HS-5 (cell line): ENCODE results near the gene NEDD8.
A peak's percentile ranks its signal among the peaks of the same experiment; 100 is the strongest.

Experiments used
- DNase-seq: peaks from one replicate; pipeline ENCODE4 v3.0.0-alpha.2; 2012; ENCODE audit warnings: low read depth

The NEDD8 gene

GRCh38 chr14:24196071-24197055 lies 35.8 kb downstream of the NEDD8 start:
- no peak for DNase-seq

DNA sequence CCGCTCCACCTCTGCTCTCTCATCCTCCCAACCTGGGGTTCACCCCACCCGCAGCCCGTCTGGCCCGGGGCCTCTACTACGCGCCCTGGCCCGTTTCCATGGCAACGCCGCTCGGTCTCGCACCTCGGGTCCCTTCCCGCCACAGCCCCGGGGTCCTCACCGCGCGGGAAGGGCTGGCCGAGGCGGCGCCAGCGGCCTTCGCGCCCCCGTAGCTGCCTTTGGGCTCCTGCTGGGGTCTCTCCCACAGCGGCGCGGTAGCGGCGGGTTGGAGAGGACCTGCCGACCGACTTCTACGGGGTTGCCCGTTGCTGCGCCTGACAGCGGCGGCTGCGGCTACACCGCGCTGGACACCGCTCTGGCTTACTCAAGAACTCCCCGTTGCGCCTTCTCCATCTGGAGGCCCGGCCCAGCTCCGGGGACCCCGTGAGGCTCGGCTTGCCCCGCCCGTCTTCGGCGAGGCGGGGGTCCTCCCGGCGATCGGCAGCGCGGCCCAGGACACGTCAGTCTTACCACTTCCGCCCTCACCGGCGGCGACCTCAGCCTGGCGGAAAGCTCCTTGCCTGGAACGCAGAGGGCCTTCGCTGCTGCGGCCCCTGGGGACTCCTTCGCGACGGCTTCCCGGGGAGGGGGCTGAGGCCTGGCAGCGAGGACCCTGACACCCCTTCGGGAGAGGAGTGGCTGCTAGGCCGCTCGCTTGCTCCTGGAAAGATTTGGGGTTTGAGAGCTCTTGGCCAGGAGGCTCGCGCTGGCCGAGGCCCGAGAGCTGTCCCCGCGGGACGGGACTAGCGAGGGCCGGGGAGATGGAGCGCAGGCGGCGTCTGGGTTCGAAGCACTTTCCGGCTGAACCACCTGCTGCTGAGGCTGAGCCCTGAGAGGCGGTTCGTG lies 36.7 kb downstream of the NEDD8 start, which contains the start of gene TM9SF1:
Gene TM9SF1 (minus strand): TSS at position 256 of the 885 bp plus-strand sequence. CDS start 422 bp downstream, outside the sequence.
- DNase-seq = peak; percentile 46

GRCh38 chr14:24194873-24195185 lies 37.3 kb downstream of the NEDD8 start:
- no peak for DNase-seq

DNA sequence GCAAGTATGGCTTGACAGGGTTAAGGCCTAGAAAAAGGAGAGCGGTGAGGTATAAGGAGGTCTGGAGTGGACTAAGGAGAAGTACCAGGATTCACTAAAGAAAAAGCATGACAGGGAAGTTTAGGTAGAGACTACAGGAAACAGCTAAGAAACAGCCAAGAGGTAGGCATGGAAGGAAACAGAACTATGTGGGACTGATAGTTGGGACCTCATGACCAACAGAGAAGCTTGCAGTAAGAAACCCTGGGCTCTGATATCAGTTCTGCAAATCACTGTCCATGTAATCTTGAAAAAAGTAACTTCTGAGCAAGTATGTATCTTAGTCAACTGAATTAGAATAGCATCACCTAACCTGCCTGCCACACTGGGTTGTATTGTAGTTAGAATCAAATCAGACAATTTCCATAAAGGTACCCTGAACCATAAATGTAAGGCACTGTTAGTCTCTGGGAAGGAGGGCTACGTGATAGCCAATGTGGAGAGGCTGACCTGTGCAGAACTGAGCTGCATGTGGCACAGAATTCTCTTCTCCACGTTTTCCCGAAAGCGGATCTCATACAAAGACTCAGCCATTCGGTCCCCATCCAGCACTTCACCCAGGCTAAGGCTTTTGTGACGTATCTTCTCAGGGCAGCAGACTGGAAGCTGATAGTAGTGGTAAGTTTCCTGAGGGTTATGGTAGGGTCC lies 37.8 kb downstream of the NEDD8 start:
- no peak for DNase-seq

DNA sequence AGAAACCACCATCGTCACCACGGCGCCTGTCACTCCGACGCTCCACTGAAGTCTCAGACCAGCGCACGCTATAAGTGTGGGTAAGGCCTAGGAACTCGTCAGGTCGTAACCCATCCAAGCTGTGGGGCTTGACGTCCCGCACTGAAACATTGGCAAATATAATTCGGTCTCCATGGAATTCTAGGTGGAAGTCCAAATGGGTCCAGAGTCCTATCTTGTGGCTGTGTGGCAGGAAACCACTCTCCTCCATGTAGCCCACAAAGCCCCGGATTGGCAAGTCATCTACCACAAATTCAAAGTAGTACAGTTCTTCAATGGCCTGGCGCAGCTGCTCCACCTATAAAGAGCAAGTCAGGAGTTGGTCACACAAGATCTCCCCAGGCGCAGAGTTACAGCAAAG lies 39.2 kb downstream of the NEDD8 start:
- no peak for DNase-seq

DNA sequence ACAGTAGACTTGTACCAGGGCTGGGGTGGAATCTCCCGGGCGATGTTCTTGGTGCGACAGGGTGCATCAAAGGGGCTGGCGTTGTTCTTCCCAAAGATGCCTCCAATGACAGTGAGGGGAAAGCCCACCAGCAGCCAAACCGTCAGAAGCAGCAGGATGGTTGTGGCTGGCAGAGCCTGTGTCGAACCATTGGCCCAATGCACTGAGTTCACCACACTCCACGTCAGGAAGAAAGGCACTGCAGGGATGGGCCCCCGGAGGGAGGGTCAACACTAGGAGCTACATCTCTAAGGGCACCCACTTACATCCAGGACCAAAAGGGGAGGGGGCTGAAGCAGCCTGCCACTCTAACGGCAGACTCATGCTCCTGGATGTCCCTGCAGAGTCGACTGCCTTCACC lies 41.8 kb downstream of the NEDD8 start:
- DNase-seq = no peak

GRCh38 chr14:24189460-24189859 lies 42.7 kb downstream of the NEDD8 start:
- no peak for DNase-seq

- DNase-seq = no peak
Observed at GRCh38 chr14:24189059-24189375, 43.1 kb downstream of the NEDD8 start.

GRCh38 chr14:24188251-24189058 lies 43.7 kb downstream of the NEDD8 start, which contains the start of gene IPO4:
Gene IPO4 (minus strand): TSS chr14:24188816. CDS start chr14:24188787, 29 bp downstream.
- DNase-seq = peak; percentile 81

DNA sequence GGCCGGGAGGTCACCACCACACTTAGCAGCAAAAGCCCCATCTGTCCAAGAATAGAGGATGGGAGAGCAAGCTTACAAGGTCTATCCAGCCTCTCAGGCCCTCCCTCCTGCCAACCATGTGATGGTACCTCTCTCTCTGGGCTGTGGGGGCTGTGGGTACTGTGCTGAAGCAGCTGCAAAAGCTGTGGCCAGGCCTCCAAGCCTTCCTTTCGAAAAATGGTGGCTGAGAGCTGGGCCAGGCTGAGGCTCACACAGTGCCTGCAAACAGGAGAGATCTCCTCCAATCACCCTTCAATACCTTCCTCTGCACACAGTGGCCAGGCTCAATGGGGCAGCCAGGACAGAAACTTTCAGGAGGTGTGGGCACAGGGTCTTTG lies 44.6 kb downstream of the NEDD8 start:
- no peak for DNase-seq

DNA sequence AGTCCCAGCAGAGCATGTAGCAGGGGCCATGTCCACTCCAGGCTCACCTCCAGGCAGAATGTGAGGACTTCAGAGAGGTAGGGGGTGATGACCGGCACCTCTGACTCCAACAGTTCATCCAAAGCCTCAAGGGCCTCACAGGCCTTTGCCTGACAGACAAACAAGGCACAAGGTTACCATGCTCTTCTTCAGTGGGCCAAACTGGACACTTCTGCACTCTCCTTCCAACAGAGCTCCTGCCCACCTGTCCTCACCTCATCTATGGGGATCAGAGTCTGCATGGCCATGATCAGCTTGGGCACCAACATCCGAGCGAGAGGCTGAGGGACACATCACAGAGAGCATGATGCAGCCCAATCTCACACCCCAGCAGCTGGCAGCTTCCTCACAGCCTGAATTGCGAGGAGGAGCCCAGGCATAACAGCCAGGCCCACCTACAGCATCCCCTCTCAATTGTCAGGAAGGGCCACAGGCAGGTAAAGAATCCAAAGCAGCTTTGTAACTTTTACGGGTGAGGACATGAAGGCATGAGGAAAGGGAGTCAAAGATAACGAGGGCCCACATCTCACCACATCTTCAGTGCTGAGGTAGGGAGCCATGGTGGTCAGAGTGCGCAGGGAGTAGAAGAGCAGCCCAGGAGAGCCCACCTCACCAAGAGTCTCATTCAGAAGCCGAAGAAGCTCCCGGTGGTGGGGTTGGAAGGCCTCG lies 45.2 kb downstream of the NEDD8 start:
- DNase-seq = no peak

GRCh38 chr14:24185741-24186140 lies 46.4 kb downstream of the NEDD8 start:
- DNase-seq = no peak

DNA sequence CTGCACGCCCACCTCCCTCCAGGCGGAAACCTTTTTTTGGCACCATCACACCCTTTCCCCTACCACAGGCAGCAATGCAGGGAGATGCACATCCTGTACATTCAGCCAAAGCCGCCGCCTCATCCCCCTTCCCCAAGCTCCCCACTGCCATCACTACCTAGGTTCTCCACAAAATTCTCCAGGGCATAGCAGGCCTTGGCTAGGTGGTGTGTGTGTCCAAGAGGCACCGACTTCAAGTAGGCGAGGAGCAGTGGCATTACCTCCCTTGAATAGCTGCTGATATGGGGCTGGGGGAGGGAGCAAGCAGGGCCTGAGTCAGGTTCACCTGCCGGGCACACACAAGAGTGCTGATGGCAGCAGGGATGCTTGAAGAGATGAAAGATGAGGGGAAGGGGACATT lies 47.1 kb downstream of the NEDD8 start:
- no peak for DNase-seq

DNA sequence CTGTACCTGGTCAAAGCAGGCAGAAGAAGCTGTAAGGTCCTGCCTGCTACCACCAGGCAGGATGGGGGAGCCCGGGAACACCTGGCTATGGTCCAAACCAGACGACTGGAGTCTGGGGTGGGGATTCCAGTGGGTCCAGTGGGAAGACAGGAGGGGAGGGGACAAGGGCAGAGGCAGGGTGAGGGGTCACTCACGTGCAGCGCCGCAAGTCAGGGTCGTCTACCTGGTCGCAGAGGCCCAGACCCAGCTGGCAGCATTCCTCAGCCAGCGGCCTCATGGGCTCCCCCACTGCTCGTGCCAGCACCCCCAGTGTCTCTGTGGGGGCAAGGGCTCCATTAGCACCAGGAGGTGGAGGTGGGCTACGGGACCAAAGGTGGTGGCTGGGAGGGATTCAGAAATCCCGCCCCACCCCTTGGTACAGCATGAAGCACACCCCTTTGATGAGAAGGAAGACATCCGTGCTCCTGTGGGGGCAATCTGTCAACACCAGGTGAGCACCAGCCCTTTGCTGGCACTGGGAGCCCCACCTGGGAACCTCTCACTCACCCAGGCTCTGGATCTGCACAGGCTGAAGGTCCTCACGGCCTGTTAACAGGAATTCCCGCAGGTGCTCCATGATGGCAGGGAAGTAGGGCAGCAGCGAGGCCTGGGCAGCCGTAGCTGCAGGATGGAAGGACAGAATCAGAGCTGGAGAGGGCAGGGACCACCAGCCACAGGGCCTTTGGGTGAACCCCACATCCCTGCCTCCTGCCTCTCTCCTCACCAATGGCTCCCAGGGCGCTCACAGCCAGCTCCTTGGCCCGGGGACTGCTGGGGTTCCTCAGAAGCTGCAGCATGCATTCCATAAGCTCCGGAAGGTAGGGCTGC lies 47.8 kb downstream of the NEDD8 start:
- DNase-seq = no peak

DNA sequence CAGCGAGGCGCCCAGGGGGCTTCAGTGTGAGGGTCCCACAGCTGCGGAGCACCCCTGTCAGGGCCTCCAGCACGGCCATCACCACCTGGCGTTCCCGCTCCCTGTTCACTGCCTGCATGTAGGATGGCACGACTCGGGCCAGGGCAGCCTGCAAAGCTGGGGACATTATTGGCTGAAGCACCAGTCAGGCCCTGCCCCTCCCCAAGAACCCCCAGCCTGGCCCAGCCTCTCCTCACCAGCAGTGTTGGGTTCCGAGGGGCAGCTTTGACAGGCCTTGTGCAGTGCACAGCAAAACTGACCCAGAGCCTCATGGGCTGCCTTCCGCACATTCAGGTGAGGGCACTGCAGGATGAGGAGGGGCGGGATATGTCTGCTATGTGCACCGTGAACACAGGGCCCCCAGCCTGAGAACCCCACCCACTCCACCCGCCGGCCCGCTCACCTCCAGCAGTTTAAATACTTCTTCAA lies 49.1 kb downstream of the NEDD8 start:
- DNase-seq = no peak

- DNase-seq = no peak
Observed at GRCh38 chr14:24182110-24182882, 49.9 kb downstream of the NEDD8 start.

- no peak for DNase-seq
Observed at GRCh38 chr14:24181371-24182077, 50.6 kb downstream of the NEDD8 start.
